Pancreas (tissue), 10 donors: ENCODE measurements around the gene PARD3. TPM values are rescaled to one million over a fixed set of nuclear protein-coding genes. Genes with fewer than 3 reads are reported as not detected.

ENCODE experiments used
- ATAC-seq, 4 donors: fragments of 200-7000 bp; cut with Tn5 transposase; one replicate each; pipeline versions ENCODE4 v1.8.0 to v1.9.1; 2020; ENCODE audit warnings: mild to moderate bottlenecking in 4 of 4, moderate library complexity in 4 of 4
- DNase-seq, 6 donors: peaks; one replicate each; pipeline ENCODE4 v3.0.0-alpha.2; 2020
- FAIRE-seq: peaks from 2 replicates; lab custom pipeline; 2012; peaks lifted over from hg19 to GRCh38; lab: Jason Lieb, UNC
- H3K27ac ChIP-seq, 4 donors: fragments of 200-600 bp; sonication (generic); 1 replicate in 3 of 4; 2 replicates in 1 of 4; pipeline versions ENCODE4 v1.5.0 to v1.8.0; 2020
- H3K27me3 ChIP-seq, 4 donors: fragments of 200-600 bp; one replicate each; pipeline ENCODE4 v1.8.0; 2021
- H3K36me3 ChIP-seq, 3 donors: fragments of 200-600 bp; sonication (generic) in 1 of 3; one replicate each; pipeline versions ENCODE4 v1.5.0 to v1.8.0; 2020 to 2021
- H3K4me1 ChIP-seq, 3 donors: fragments of 200-600 bp; one replicate each; pipeline ENCODE4 v1.8.0; 2021
- H3K4me3 ChIP-seq, 4 donors: fragments of 200-600 bp; sonication (generic) in 2 of 4; one replicate each; pipeline versions ENCODE4 v1.5.0 to v1.8.0; 2020 to 2021
- H3K9me3 ChIP-seq, 4 donors: fragments of 200-600 bp; one replicate each; pipeline ENCODE4 v1.8.0; 2021
- WGBS, 2 donors: extraction: QIAGEN DNeasy Blood & Tissue Kit; methylation state at CpG; one replicate each; pipeline ENCODE4 v1.1.7; 2013; 5-methylcytosine and 5-hydroxymethylcytosine counted together
- intact Hi-C, 3 donors: fragments of 100-400 bp; cut with DNase I; formaldehyde crosslinking; loops; one replicate each; pipeline versions ENCODE4 v1.11.1 to v1.14.2; 2022
- polyA plus RNA-seq, 2 donors: library from polyadenylated mRNA; stranded (reverse); fragments of 200-250 nt; gene quantifications; one replicate each; pipeline ENCODE4 v1.2.3, GENCODE V29; 2013
- total RNA-seq, 6 donors: library from RNA; stranded (reverse); fragmentation: NEBNext Ultra II Directional in 4 of 6; extraction: Animal tissue kit (Norgen Biotek cat#: 25700) in 4 of 6; gene quantifications; one replicate each; pipeline versions ENCODE4 v1.2.1 to v1.2.4, GENCODE V29; 2021 to 2023
- TF ChIP-seq, protein P1 (sequence below), 4 donors: fragments of 200-600 bp; sonication (generic) in 3 of 4; IDR thresholded peaks; one replicate each; pipeline versions ENCODE4 v1.5.0 to v1.8.0; 2021; ENCODE audit warnings: antibody characterized with exemption in 4 of 4
- donor health status: healthy with polysubstance abuse.
- donor health status: DM: no; HTN: no; CAD: no; lungs with moderate emphysema.
- donor health status: DM: no; HTN: no; CAD: no.
- donor health status: control.
- donor health status: control.
- donor health status: Bipolar disorder and iron deficiency.
- donor health status: DM: yes; HTN: yes; CAD: no.
- donor health status: DM: no; HTN: no; CAD: no.
- donor health status: DM: no; HTN: no; CAD: no.
- donor health status: DM: yes; HTN: yes; CAD: no.

PARD3 gene
- total and polyA plus RNA-seq, 8 donors, result 12.8 to 32.3 (median 23.4) TPM

- FAIRE-seq, result no peak
- Histone ChIP-seq H3K36me3 (no peaks in the 10 kb centered on the region), H3K4me1 (peaks cover 6 to 21% (median 19%) of the 10 kb centered on the region in 3 donors), H3K9me3 (no peaks in the 10 kb centered on the region), H3K4me3 (no peak overlapping the region), H3K27ac (no peak overlapping the region), H3K27me3 (no peaks in the 10 kb centered on the region)
- DNase-seq, result no peak
- ATAC-seq, result peak in 1 of 4 donors; percentile 22
- 68 to 70% methylated on average over 6 of the region's 6 CpGs for WGBS, 2 donors
- TF ChIP-seq, protein P1, sequence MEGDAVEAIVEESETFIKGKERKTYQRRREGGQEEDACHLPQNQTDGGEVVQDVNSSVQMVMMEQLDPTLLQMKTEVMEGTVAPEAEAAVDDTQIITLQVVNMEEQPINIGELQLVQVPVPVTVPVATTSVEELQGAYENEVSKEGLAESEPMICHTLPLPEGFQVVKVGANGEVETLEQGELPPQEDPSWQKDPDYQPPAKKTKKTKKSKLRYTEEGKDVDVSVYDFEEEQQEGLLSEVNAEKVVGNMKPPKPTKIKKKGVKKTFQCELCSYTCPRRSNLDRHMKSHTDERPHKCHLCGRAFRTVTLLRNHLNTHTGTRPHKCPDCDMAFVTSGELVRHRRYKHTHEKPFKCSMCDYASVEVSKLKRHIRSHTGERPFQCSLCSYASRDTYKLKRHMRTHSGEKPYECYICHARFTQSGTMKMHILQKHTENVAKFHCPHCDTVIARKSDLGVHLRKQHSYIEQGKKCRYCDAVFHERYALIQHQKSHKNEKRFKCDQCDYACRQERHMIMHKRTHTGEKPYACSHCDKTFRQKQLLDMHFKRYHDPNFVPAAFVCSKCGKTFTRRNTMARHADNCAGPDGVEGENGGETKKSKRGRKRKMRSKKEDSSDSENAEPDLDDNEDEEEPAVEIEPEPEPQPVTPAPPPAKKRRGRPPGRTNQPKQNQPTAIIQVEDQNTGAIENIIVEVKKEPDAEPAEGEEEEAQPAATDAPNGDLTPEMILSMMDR (IDR thresholded peaks at IDR 0.05), result no peak
- intact Hi-C loops, result no loop called here
These were observed 233.1 kb downstream of the PARD3 start for GRCh38 chr10:34581801-34582532.

GRCh38 chr10:34580643-34581042 lies 234.5 kb downstream of the PARD3 start:
- H3K4me1 ChIP-seq, result peaks cover 6 to 21% (median 19%) of the 10 kb centered on the region in 3 donors
- no peaks in the 10 kb centered on the region for H3K27me3 ChIP-seq
- no peaks in the 10 kb centered on the region for H3K9me3 ChIP-seq
- TF ChIP-seq, protein P1 (IDR thresholded peaks at IDR 0.05), result no peak
- H3K27ac ChIP-seq, result peak overlapping the region; percentile 18 to 66 (median 26)
- 12% methylated on average over 3 of the region's 3 CpGs for WGBS, 2 donors
- no peak overlapping the region for H3K4me3 ChIP-seq
- DNase-seq (peak in 2 of 6 donors; percentile 28), ATAC-seq (peak; percentile 90 to 94 (median 94)), FAIRE-seq (no peak)
- intact Hi-C loops, result no loop called here
- no peaks in the 10 kb centered on the region for H3K36me3 ChIP-seq

DNA sequence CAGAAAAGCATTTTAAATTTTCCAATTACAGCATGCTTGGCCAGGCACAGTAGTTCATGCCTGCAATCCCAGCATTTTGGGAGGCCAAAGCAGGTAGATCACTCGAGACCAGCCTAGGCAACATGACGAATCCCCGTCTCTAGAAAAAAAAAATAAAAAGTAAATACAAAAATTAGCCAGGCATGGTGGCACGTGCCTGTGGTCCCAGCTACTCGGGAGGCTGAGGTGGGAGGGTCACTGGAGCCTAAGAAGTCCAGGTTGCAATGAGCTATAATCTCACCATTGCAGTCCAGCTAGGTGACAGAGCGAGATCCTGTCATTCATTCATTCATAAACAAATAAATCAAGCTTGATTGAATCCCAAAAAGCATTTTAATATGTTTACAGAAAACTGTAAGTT lies 234.9 kb downstream of the PARD3 start:
- peak; percentile 17 to 61 (median 49) for ATAC-seq
- peak overlapping the region; percentile 18 to 66 (median 26) for H3K27ac ChIP-seq

DNA sequence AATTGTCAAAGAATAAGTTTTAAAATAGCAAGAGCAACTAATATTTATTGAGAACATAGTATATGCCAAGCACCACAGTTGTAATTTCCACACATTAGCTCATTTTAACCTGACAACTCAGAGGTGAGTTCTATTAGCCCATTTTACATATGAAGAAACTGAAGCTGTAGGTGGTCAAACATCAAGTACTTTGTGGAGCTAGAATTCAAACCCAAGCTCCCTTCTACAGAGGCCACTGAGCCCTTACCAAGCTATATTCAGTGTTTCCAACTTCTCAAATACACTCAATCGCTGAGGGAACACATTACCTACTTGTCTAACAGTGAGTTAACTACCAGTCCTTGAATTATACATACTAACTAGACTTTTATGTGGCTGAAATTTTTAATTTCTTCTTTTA lies 236.6 kb downstream of the PARD3 start:
- H3K4me1 ChIP-seq, result peaks cover 0 to 10% (median 9%) of the 10 kb centered on the region in 3 donors
- FAIRE-seq, result no peak
- no peaks in the 10 kb centered on the region for H3K36me3 ChIP-seq
- 98 to 100% methylated on average over 1 of the region's 1 CpG for WGBS, 2 donors
- TF ChIP-seq, protein P1 (IDR thresholded peaks at IDR 0.05), result no peak
- ATAC-seq, result no peak
- DNase-seq, result no peak
- intact Hi-C loops, result no loop called here
- H3K4me3 ChIP-seq, result no peak overlapping the region
- H3K27me3 ChIP-seq, result no peaks in the 10 kb centered on the region
- no peaks in the 10 kb centered on the region for H3K9me3 ChIP-seq
- H3K27ac ChIP-seq, result no peak overlapping the region

More for the DNA sequence above, 234.9 kb downstream of the PARD3 start:
- Histone ChIP-seq H3K4me1 (peaks cover 6 to 21% (median 19%) of the 10 kb centered on the region in 3 donors), H3K36me3 (no peaks in the 10 kb centered on the region), H3K9me3 (no peaks in the 10 kb centered on the region), H3K27me3 (no peaks in the 10 kb centered on the region), H3K4me3 (no peak overlapping the region)
- TF ChIP-seq, protein P1 (IDR thresholded peaks at IDR 0.05), result no peak
- no peak for FAIRE-seq
- WGBS, 2 donors, result 13 to 17% methylated on average over 6 of the region's 6 CpGs
- peak in 1 of 6 donors; percentile 30 for DNase-seq
- intact Hi-C loops, result no loop called here

DNA sequence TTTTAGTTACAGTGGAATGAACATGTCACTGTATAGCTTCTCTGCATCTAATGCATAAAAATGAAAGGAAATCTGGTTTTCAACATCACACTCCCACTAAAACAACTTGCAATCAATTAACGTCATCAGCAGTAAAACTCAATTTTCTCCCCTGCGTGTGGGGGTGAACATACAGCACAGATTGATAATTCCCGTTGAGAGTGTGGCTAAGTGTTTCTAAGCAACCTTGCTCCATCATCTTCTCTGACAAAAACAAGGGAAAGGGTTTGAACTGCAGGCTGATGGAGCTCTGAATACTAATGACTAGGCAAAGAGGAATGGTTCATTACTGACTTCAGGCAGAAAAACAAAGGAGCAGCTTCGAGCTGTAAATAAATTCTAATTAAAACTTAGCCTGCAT lies 238.3 kb downstream of the PARD3 start:
- no peak for FAIRE-seq
- Histone ChIP-seq H3K27me3 (no peaks in the 10 kb centered on the region), H3K9me3 (no peaks in the 10 kb centered on the region), H3K36me3 (no peaks in the 10 kb centered on the region), H3K4me3 (no peak overlapping the region), H3K4me1 (peaks cover 0 to 10% (median 9%) of the 10 kb centered on the region in 3 donors), H3K27ac (no peak overlapping the region)
- 64 to 75% methylated on average over 4 of the region's 4 CpGs for WGBS, 2 donors
- intact Hi-C loops, result no loop called here
- DNase-seq, result no peak
- ATAC-seq, result no peak
- TF ChIP-seq, protein P1 (IDR thresholded peaks at IDR 0.05), result no peak
